Endometrium (tissue), 2 donors: ENCODE results near the gene EXOSC3.

Experiments
- FAIRE-seq: peaks from 2 replicates; lab custom pipeline; 2012; peaks lifted over from hg19 to GRCh38; lab: Jason Lieb, UNC
- donor health status: control.
- donor health status: control.

Gene EXOSC3

DNA sequence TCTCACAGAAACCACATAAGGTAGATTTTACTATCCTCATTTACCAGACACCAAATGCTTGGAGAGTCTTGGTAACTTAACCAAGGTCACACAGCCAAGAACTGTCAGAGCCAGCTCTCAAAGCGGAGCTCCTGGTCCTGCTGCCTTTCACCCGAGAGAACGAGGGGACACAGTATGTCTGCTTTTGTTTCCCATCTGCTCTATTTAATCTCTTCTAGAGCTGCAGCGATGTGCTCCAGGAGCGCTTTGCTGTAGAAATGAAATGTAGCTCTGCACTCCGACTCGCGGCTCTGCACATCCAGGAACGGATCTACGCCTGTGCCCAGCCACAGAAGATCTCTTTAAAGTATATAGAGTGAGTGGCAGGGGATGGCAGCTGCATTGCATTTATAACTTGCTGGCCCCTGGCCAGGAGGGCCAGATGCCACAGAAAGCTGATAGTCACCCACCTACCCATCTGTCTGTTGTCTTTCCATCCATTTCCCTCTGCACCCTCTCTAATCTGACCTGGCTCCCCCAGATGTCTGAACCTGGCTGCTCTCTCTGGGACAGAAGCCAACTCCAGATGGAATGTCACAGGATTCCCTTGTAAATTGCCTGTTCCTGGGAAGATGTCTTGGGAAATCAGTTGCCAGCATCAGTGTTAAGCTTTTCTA is 52.6 kb downstream of the EXOSC3 start:
- no peak for FAIRE-seq

DNA sequence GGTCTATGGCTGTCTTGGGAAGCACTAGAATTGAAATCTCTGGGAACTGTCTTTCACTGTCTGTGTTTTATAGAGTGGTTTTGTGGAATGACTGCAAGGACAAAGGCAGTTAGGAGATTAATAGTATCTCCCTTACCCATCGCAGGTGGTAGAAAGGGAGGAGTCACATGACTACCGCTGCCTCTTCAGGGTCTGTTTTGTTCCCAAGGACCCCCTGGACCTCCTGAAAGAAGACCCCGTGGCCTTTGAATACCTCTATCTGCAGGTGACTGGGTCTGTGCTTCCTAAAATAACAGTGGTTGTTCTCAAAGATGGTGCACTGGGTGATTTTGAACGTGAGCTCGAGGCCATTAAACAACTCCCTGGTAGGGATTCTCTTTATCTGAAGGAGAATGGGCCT is 54.0 kb downstream of the EXOSC3 start:
- FAIRE-seq = no peak

DNA sequence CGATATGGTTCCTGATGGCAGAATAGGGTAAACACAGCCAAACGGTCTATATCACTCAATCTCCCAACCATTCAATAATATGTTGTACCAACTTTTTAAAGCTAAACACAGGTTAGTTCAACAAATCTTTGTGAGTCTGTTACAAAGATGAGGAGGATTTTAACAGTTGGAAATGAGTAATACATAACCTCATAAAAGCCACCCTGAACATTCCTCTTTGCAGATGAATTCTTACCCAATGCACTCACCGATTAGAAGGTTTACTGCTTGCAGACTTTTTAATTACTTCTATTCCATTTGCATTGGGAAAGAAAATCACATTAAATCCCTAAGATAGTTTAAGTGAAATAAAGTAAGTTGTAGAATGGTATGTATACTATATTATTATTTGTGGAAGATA is 54.6 kb downstream of the EXOSC3 start:
- FAIRE-seq = no peak
